GM18520 (cell line): Measurements from ENCODE around the gene CSNK2A1.

Source experiments
- ATAC-seq: cut with Tn5 transposase; IDR thresholded peaks from one replicate; pipeline ENCODE4 v1.9.1; 2021; ENCODE audit not compliant: unreplicated experiment

The CSNK2A1 gene

DNA sequence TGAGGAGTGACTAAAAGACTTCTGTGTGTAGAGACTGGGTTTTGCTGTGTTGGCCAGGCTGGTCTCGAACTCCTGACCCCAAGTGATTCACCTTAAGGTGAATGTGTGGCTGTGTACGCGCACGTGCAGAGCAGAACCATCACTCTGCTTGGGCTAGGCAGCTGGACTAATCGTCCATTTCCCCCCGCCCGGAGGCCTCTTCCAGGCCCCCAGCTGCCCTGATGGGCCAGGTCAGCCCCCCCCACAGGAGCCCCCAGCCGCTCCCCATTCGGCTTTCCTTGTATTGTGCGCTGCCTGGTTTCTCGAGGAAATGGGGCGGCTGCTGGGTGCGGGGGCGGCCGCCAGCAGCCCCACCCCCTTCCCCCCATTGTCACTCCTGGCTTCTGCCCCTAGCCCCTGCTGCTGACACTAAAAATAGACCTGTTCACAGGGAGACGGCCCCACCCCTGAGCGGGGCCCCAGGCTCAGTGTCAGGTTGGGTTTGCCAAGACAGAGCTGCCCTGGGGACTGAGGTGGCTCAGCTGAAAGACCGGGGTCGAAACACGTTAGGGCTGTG lies 24.6 kb upstream of the CSNK2A1 start:
- ATAC-seq: no peak

GRCh38 chr20:564192-564591 lies 20.6 kb upstream of the CSNK2A1 start:
- ATAC-seq: no peak

- ATAC-seq: no peak
Measured at GRCh38 chr20:563187-563586, 19.6 kb upstream of the CSNK2A1 start.

DNA sequence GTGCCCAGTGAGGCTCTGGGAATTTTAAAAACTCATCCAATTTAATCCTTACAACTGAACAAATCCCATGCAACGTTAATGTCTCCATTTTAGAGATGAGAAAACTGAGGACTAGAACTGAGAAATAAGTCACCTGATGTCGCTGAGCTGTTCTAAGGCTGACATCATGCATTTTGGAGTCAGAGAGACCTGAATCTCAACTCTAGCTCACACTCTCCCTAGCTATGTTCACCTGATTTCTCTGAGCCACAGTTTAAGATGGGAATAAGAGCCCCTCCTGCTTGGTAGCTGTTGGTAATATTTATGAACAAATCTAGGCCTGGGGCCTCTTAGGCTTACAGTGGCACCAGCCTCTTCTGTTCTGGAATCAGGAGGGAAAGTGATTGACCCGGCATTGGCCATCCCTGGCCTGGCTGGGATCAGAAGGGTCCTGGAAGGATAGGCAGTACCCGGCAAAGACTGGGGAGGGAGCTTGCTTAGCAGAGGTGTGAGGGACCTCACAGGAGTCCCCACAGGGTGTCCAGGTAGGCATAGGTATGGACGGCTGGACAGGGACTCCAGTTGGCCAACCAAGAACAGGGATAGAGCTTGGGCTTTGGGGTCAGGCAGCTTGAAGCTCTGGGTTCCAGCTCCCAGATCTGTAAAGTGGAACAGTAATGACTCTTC lies 18.8 kb upstream of the CSNK2A1 start:
- no peak for ATAC-seq

DNA sequence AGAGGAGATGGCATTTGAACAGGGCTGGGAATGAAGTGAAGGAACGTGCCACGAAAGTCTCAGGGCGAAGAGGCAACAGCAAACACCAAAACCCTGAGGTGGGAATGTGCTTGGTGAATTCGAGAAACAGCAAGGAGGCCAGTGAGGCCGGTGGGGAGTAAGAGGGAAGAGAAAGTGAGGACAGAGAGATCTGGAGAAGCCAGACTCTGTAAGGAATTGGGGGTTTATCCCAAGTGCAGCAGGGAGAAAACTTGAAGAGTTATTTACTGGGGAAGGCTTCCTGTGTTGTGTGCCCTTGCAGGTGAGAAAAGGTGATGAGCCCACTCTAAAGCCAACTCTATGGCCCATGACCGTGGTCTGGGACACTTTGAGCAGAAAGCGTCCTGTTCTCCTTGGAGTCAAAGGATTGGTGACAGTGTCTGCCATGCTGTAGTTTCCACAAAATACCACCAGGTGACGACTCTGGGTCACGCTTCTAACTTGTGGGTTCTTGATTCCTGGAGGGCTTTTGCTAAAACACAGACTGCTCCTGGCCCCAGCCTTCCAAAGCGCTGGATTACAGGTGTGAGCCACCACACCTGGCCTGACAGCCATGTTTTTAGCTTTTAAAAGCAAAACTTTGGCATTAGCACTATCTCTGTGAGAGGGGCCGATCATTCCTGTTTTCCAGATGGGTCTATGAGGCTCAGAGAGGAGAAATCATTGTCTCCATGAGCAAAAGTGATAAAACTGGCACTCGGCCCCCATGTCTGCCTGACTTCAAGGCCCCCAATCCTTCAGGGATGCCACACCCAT lies 18.0 kb upstream of the CSNK2A1 start:
- ATAC-seq: no peak

GRCh38 chr20:560680-561079 lies 17.1 kb upstream of the CSNK2A1 start:
- no peak for ATAC-seq

GRCh38 chr20:558117-558516 lies 14.5 kb upstream of the CSNK2A1 start:
- ATAC-seq: no peak

- no peak for ATAC-seq
Measured at GRCh38 chr20:556984-557383, 13.4 kb upstream of the CSNK2A1 start.

DNA sequence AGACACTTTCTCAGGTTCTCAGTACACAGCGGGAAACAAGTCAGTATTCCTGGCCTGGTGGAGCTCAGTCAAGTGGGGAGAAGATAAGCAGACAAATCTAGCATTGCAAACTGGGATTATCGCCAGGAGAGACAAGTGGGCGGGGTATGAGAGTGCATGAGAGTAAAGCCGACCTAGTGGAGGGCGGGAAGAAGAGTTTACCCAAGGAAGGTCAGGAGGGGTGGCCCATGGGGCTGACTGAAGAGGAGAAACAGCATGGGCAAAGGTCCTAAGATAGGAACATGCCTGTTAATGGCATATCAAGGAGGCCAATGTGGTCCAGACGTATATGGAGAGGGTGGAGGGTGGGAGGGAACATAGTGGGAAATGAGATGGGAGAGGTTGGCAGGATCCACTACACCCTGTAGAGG lies 12.4 kb upstream of the CSNK2A1 start:
- ATAC-seq: no peak

GRCh38 chr20:550611-551010 lies 7.0 kb upstream of the CSNK2A1 start:
- ATAC-seq: no peak

GRCh38 chr20:549722-550496 lies 6.3 kb upstream of the CSNK2A1 start:
- no peak for ATAC-seq

- no peak for ATAC-seq
Measured at GRCh38 chr20:548906-549305, 5.3 kb upstream of the CSNK2A1 start.

GRCh38 chr20:547394-547793 lies 3.8 kb upstream of the CSNK2A1 start:
- ATAC-seq: no peak

DNA sequence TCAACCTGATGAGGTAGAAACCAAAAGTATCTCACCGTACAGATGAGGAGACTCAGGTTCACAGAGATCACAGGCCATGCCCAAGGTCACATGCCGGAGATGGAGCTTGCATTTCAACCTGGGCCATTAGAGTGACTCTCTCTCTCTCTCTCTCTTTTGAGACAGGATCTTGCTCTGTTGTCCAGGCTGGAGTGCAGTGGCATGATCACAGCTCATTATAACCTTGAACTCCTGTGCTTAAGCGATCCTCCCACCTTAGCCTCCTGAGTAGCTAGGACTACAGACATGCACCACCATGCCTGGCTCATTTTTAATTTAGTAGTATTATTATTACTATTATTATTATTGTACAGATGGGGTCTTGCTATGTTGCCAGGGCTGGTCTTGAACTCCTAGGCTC lies 2.8 kb upstream of the CSNK2A1 start:
- no peak for ATAC-seq

DNA sequence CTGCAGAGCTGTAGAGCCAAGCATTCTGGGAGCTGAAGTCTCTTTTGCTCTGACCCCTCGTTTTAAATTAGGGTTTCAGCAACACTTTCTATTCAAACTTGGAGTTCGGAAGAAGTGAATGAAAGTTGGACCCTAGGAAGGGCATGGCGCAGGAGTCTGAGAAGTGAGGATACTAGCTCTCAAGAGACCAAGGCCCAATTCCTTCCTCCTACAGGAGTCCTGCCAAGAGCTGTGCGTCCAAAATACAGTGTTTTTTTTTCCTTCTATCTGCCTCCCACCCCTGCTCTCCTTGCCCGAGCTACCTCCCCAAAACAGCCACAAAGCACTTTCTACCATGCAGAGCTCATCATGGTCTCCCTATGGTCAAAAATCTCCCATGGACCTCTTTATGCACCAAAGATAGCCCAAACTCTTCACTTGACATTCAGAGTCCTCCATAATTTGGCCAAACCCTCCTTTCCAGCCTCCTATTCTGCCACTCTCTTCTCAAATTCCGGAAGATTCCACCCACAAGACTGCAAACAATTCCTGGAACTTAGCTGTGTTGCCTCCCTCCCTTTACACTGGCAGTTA lies 649 bp upstream of the CSNK2A1 start:
- no peak for ATAC-seq

GRCh38 chr20:542777-543368 lies 717 bp downstream of the CSNK2A1 start:
- ATAC-seq: no peak

DNA sequence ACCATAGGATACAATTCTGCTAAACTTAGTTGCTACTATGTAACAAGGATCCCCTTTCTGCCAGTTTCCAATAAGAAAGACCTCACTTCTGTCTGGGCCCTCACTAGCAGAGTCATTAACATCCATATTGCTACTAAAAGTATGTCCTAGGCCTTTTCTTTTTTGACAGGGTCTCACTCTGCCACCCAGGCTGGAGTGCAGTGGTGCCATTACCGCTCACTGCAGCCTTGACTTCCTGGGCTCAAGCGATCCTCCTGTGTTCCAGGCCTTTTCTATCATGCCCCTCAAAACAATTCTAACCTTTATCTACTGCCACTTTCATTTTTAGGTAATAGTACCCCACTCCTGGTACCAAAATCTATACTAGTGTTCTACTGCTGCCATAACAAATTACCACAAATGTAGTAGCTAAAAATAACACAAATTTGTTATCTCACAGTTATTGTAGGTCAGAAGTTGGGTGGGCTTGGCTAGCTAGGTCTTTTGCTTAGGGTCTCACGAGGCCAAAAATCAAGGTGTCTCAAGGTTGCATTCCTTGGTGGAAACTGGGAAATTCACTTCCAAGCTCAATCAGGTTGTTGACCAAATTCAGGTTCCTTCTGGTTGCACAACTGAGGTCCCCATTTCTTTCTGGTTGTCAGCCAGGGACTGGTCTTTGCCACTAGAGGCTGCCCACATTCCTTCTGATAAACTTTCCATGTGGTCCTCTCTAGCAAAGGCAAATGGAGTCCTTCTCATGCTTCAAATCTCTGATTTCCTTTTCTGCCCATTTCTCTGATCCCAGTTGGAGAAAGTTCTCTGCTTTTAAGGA lies 3.0 kb downstream of the CSNK2A1 start:
- no peak for ATAC-seq

DNA sequence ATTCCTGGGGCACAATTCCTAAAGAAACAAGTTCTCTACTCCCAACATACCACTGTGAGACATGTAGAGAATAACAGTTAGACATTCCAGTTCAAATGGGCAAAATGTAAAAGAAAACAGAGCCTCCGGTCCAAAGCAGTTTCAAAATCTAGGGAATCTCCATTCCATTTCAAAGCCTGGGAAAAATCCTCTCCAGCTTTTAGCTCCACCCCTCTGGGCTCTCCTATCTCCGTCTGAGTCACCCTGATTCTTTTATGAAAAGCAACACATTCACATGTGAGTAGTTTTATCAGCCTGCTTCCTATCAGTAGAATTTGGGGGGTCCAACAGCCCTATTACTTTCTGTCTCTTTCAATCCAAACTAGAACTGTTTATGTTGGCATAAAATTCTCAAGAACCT lies 3.7 kb downstream of the CSNK2A1 start:
- no peak for ATAC-seq

DNA sequence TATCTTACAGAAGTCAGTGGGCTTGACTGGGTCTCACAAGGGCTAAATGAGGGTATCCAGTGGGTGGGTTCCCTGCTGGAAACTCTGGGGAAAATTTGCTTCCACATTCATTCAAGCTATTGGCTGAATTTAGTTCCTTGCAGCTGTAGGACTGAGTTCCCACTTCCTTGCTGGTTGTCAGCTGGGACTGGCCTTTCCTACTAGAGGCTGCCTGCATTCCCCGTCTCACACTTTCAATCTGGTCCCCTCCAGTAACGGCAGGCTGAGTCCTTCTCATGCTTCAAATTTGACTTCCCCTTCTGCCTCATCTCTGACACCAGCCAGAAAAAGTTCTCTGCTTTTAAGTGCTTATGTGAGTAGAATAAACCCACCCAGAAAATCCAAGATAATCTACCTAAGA lies 4.4 kb downstream of the CSNK2A1 start:
- ATAC-seq: no peak

GRCh38 chr20:537983-538382 lies 5.6 kb downstream of the CSNK2A1 start:
- no peak for ATAC-seq
